T-helper 17 cell (primary cell): Measurements from ENCODE around the gene PTPMT1. TPM values are rescaled to one million over a fixed set of nuclear protein-coding genes. Genes with fewer than 3 reads are reported as not detected.
"Not testable (repeated sequence)": the region's sequence is repeated elsewhere in the genome, so short reads cannot be mapped to it uniquely, and the experiment has no call there.

Experiments
- ATAC-seq: fragments of 150-1000 bp; cut with Tn5 transposase; 2 replicates; pipeline ENCODE4 v1.10.0; 2021; ENCODE audit warnings: mild to moderate bottlenecking, moderate library complexity
- DNase-seq, 3 donors: peaks; one replicate each; pipeline versions ENCODE4 v3.0.0 to v3.0.0-alpha.2; 2020 to 2021
- H3K9me3 ChIP-seq: one replicate; pipeline ENCODE4 v1.7.0; 2013; ENCODE audit warnings: low read length, mild to moderate bottlenecking; ENCODE audit not compliant: control insufficient read depth, poor library complexity, severe bottlenecking
- H3K27ac Mint-ChIP-seq: one replicate; pipeline ENCODE4 v1.8.0; 2022; ENCODE audit warnings: mild to moderate bottlenecking, moderate library complexity, mixed read lengths
- H3K27me3 Mint-ChIP-seq: one replicate; pipeline ENCODE4 v1.8.0; 2022; ENCODE audit warnings: mixed read lengths
- H3K36me3 Mint-ChIP-seq: one replicate; pipeline ENCODE4 v1.8.0; 2022; ENCODE audit warnings: low read depth, mixed read lengths
- H3K4me1 Mint-ChIP-seq: one replicate; pipeline ENCODE4 v1.8.0; 2022; ENCODE audit warnings: mild to moderate bottlenecking, mixed read lengths
- H3K4me3 Mint-ChIP-seq: one replicate; pipeline ENCODE4 v1.8.0; 2022; ENCODE audit warnings: mild to moderate bottlenecking, moderate library complexity, mixed read lengths
- total RNA-seq, 4 donors: library from RNA in 2 of 4; stranded (reverse) in 2 of 4; gene quantifications; one replicate each; pipeline ENCODE4 v1.2.3 and lab custom pipeline; 2022 to 2026

Gene PTPMT1
- total RNA-seq, 2 donors from 2014 or later = 19.2 to 23.8 TPM

- H3K9me3 ChIP-seq = no peaks in the 10 kb centered on the region
- ATAC-seq = peak; percentile 95
- Mint-ChIP-seq H3K4me1 (peaks cover 33% of the 10 kb centered on the region), H3K4me3 (peak within 1 kb of the TSS; percentile 97), H3K27me3 (no peaks in the 10 kb centered on the region), H3K27ac (peak within 1 kb of the TSS; percentile 97), H3K36me3 (no peaks in the 10 kb centered on the region)
- DNase-seq = peak; percentile 89 to 91 (median 90)
These were observed 12.6 kb upstream of the PTPMT1 start, which contains the start of gene CELF1 for GRCh38 chr11:47552566-47553405. TSS of gene CELF1 (minus strand) at chr11:47553132. CDS start at chr11:47499523, 53,609 bp downstream.

- Mint-ChIP-seq H3K27me3 (no peaks in the 10 kb centered on the region), H3K27ac (peak overlapping the region; percentile 79), H3K4me3 (peak overlapping the region; percentile 97), H3K4me1 (peaks cover 29% of the 10 kb centered on the region), H3K36me3 (no peaks in the 10 kb centered on the region)
- no peaks in the 10 kb centered on the region for H3K9me3 ChIP-seq
- DNase-seq (no peak), ATAC-seq (peak; percentile 20)
These were observed 12.0 kb upstream of the PTPMT1 start for GRCh38 chr11:47553406-47553743.

GRCh38 chr11:47557004-47557403 lies 8.4 kb upstream of the PTPMT1 start:
- not testable (repeated sequence) for ATAC-seq, H3K4me3 Mint-ChIP-seq

GRCh38 chr11:47558695-47559094 lies 6.7 kb upstream of the PTPMT1 start:
- H3K9me3 ChIP-seq = no peaks in the 10 kb centered on the region
- Mint-ChIP-seq H3K27ac (no peak overlapping the region), H3K27me3 (no peaks in the 10 kb centered on the region), H3K4me1 (peaks cover 2% of the 10 kb centered on the region), H3K36me3 (no peaks in the 10 kb centered on the region), H3K4me3 (no peak overlapping the region)
- no peak for ATAC-seq
- DNase-seq = no peak

More at GRCh38 chr11:47557004-47557403, 8.4 kb upstream of the PTPMT1 start:
- H3K36me3 Mint-ChIP-seq, DNase-seq, H3K27ac Mint-ChIP-seq, H3K9me3 ChIP-seq, H3K27me3 Mint-ChIP-seq: not testable (repeated sequence)
- H3K4me1 Mint-ChIP-seq = peaks cover 11% of the 10 kb centered on the region

GRCh38 chr11:47560426-47560825 lies 5.0 kb upstream of the PTPMT1 start:
- no peak for ATAC-seq
- no peaks in the 10 kb centered on the region for H3K9me3 ChIP-seq
- Mint-ChIP-seq H3K27ac (no peak overlapping the region), H3K27me3 (no peaks in the 10 kb centered on the region), H3K4me3 (no peak overlapping the region), H3K36me3 (no peaks in the 10 kb centered on the region), H3K4me1 (peaks cover 6% of the 10 kb centered on the region)
- DNase-seq = no peak

- not testable (repeated sequence) for H3K4me3 Mint-ChIP-seq, H3K27ac Mint-ChIP-seq, DNase-seq, H3K9me3 ChIP-seq, H3K36me3 Mint-ChIP-seq, ATAC-seq, H3K27me3 Mint-ChIP-seq
- H3K4me1 Mint-ChIP-seq = peaks cover 12% of the 10 kb centered on the region
These were observed 3.0 kb upstream of the PTPMT1 start for GRCh38 chr11:47562393-47562792.

- Mint-ChIP-seq H3K27ac (peak overlapping the region; percentile 72), H3K4me1 (peaks cover 12% of the 10 kb centered on the region), H3K4me3 (peak overlapping the region; percentile 84)
- H3K9me3 ChIP-seq, H3K36me3 Mint-ChIP-seq, ATAC-seq, DNase-seq, H3K27me3 Mint-ChIP-seq: not testable (repeated sequence)
These were observed 1.0 kb upstream of the PTPMT1 start for GRCh38 chr11:47564366-47564765.

GRCh38 chr11:47564933-47565339 lies 463 bp upstream of the PTPMT1 start:
- H3K27me3 Mint-ChIP-seq = no peaks in the 10 kb centered on the region
- ATAC-seq (peak; percentile 3), DNase-seq (no peak)
- no peaks in the 10 kb centered on the region for H3K9me3 ChIP-seq
- H3K4me3 Mint-ChIP-seq = peak overlapping the region; percentile 84
- no peaks in the 10 kb centered on the region for H3K36me3 Mint-ChIP-seq
- H3K4me1 Mint-ChIP-seq = peaks cover 14% of the 10 kb centered on the region
- H3K27ac Mint-ChIP-seq = peak overlapping the region; percentile 72

GRCh38 chr11:47566149-47566698 lies 825 bp downstream of the PTPMT1 start:
- ATAC-seq (no peak), DNase-seq (no peak)
- no peaks in the 10 kb centered on the region for H3K9me3 ChIP-seq
- Mint-ChIP-seq H3K27ac (no peak overlapping the region), H3K36me3 (no peaks in the 10 kb centered on the region), H3K4me1 (peaks cover 12% of the 10 kb centered on the region), H3K4me3 (peak overlapping the region; percentile 84), H3K27me3 (no peaks in the 10 kb centered on the region)

GRCh38 chr11:47569646-47570045 lies 4.2 kb downstream of the PTPMT1 start:
- H3K9me3 ChIP-seq = no peaks in the 10 kb centered on the region
- H3K36me3 Mint-ChIP-seq = no peaks in the 10 kb centered on the region
- H3K4me1 Mint-ChIP-seq = peaks cover 20% of the 10 kb centered on the region
- DNase-seq = no peak
- ATAC-seq = no peak
- peak overlapping the region; percentile 67 for H3K27ac Mint-ChIP-seq
- H3K4me3 Mint-ChIP-seq = no peak overlapping the region
- H3K27me3 Mint-ChIP-seq = no peaks in the 10 kb centered on the region

GRCh38 chr11:47570651-47571356 lies 5.4 kb downstream of the PTPMT1 start:
- no peak for DNase-seq
- H3K36me3 Mint-ChIP-seq = no peaks in the 10 kb centered on the region
- H3K27ac Mint-ChIP-seq = peak overlapping the region; percentile 67
- peaks cover 17% of the 10 kb centered on the region for H3K4me1 Mint-ChIP-seq
- H3K9me3 ChIP-seq = no peaks in the 10 kb centered on the region
- H3K27me3 Mint-ChIP-seq = no peaks in the 10 kb centered on the region
- H3K4me3 Mint-ChIP-seq = no peak overlapping the region
- no peak for ATAC-seq

- Mint-ChIP-seq H3K4me3 (no peak overlapping the region), H3K4me1 (peaks cover 14% of the 10 kb centered on the region), H3K27ac (no peak overlapping the region), H3K27me3 (no peaks in the 10 kb centered on the region), H3K36me3 (peaks cover 2% of the 10 kb centered on the region)
- H3K9me3 ChIP-seq = no peaks in the 10 kb centered on the region
- DNase-seq (no peak), ATAC-seq (no peak)
These were observed 5.9 kb downstream of the PTPMT1 start for GRCh38 chr11:47571357-47571729.

GRCh38 chr11:47571895-47572294 lies 6.5 kb downstream of the PTPMT1 start:
- ATAC-seq (no peak), DNase-seq (no peak)
- Mint-ChIP-seq H3K27ac (no peak overlapping the region), H3K36me3 (peaks cover 2% of the 10 kb centered on the region), H3K4me1 (peaks cover 10% of the 10 kb centered on the region), H3K27me3 (no peaks in the 10 kb centered on the region), H3K4me3 (no peak overlapping the region)
- no peaks in the 10 kb centered on the region for H3K9me3 ChIP-seq
